Suprapubic skin (tissue), 4 donors: ENCODE measurements around the gene MFNG.

Source experiments
- CTCF ChIP-seq, 2 donors: fragments of 200-600 bp in 1 of 2; fragments of 450-650 bp in 1 of 2; sonication (generic) in 1 of 2; IDR thresholded peaks; one replicate each; pipeline ENCODE4 v1.5.1; 2016 to 2019; ENCODE audit warnings: antibody characterized with exemption in 2 of 2, mild to moderate bottlenecking in 1 of 2, moderate library complexity in 1 of 2
- EP300 ChIP-seq: sonication (generic); formaldehyde crosslinking; IDR thresholded peaks from one replicate; pipeline ENCODE4 v1.6.1; 2017; ENCODE audit warnings: antibody characterized with exemption
- POLR2A ChIP-seq, 2 donors: fragments of 450-650 bp; IDR thresholded peaks; one replicate each; pipeline ENCODE4 v1.6.1; 2017; ENCODE audit warnings: antibody characterized with exemption in 2 of 2, mild to moderate bottlenecking in 2 of 2, moderate library complexity in 2 of 2
- POLR2AphosphoS5 ChIP-seq, 3 donors: sonication (generic); formaldehyde crosslinking; IDR thresholded peaks; one replicate each; pipeline ENCODE4 v1.6.1; 2017; ENCODE audit warnings: antibody characterized with exemption in 3 of 3

GRCh38 chr22:37493979-37494378 lies 7.8 kb upstream of the MFNG start:
- no peak for TF ChIP-seq POLR2A (IDR thresholded peaks at IDR 0.05)
- no peak for TF ChIP-seq CTCF (IDR thresholded peaks at IDR 0.05)
- TF ChIP-seq POLR2AphosphoS5 (IDR thresholded peaks at IDR 0.05): no peak
- TF ChIP-seq EP300: no peak
